ENCODE results near the gene CCL27.
"Not testable (repeated sequence)": the region's sequence is repeated elsewhere in the genome, so short reads cannot be mapped to it uniquely, and the experiment has no call there.

Gene CCL27

GRCh38 chr9:34651321-34651720 is 11.1 kb downstream of the CCL27 start:
- no peak for DNase-seq (ENCODE audit: low read depth in 1 of 2, low spot score in 1 of 2)

GRCh38 chr9:34650816-34651215 is 11.6 kb downstream of the CCL27 start:
- DNase-seq (ENCODE audit: low read depth in 1 of 2, low spot score in 1 of 2): no peak

GRCh38 chr9:34648673-34649072 is 13.8 kb downstream of the CCL27 start:
- no peak for DNase-seq (ENCODE audit: low read depth in 1 of 2, low spot score in 1 of 2)

- DNase-seq (ENCODE audit: low read depth in 1 of 2, low spot score in 1 of 2): no peak
Measured at GRCh38 chr9:34647651-34648050, 14.8 kb downstream of the CCL27 start.

- no peak for DNase-seq (ENCODE audit: low read depth in 1 of 2, low spot score in 1 of 2)
Measured at GRCh38 chr9:34647084-34647403, 15.4 kb downstream of the CCL27 start.

- DNase-seq (ENCODE audit: low read depth in 1 of 2, low spot score in 1 of 2): peak; percentile 94 to 95
Measured at GRCh38 chr9:34646211-34647083, 16.0 kb downstream of the CCL27 start, which contains the start of gene GALT. Gene GALT (plus strand): TSS chr9:34646675. CDS start chr9:34646705, 30 bp downstream.

GRCh38 chr9:34644766-34645314 is 17.6 kb downstream of the CCL27 start:
- DNase-seq (ENCODE audit: low read depth in 1 of 2, low spot score in 1 of 2): no peak

GRCh38 chr9:34642679-34643078 is 19.8 kb downstream of the CCL27 start:
- no peak for DNase-seq (ENCODE audit: low read depth in 1 of 2, low spot score in 1 of 2)

GRCh38 chr9:34639322-34639721 is 23.1 kb downstream of the CCL27 start:
- not testable (repeated sequence) for DNase-seq (ENCODE audit: low read depth in 1 of 2, low spot score in 1 of 2)

GRCh38 chr9:34638138-34638445 is 24.4 kb downstream of the CCL27 start:
- no peak for DNase-seq (ENCODE audit: low read depth in 1 of 2, low spot score in 1 of 2)

- DNase-seq (ENCODE audit: low read depth in 1 of 2, low spot score in 1 of 2): peak; percentile 89 to 91
Measured at GRCh38 chr9:34637356-34638137, 24.9 kb downstream of the CCL27 start, which contains the start of gene SIGMAR1. Gene SIGMAR1 (minus strand): TSS chr9:34637787. CDS start chr9:34637697, 90 bp downstream.

- no peak for DNase-seq (ENCODE audit: low read depth in 1 of 2, low spot score in 1 of 2)
Measured at GRCh38 chr9:34636791-34637355, 25.6 kb downstream of the CCL27 start.

GRCh38 chr9:34635556-34635955 is 26.9 kb downstream of the CCL27 start:
- DNase-seq (ENCODE audit: low read depth in 1 of 2, low spot score in 1 of 2): no peak

GRCh38 chr9:34634551-34635248 is 27.8 kb downstream of the CCL27 start:
- DNase-seq (ENCODE audit: low read depth in 1 of 2, low spot score in 1 of 2): no peak

GRCh38 chr9:34633851-34634550 is 28.5 kb downstream of the CCL27 start:
- DNase-seq (ENCODE audit: low read depth in 1 of 2, low spot score in 1 of 2): peak; percentile 56 to 69

- DNase-seq (ENCODE audit: low read depth in 1 of 2, low spot score in 1 of 2): no peak
Measured at GRCh38 chr9:34633166-34633565, 29.3 kb downstream of the CCL27 start.

- DNase-seq (ENCODE audit: low read depth in 1 of 2, low spot score in 1 of 2): no peak
Measured at GRCh38 chr9:34630402-34631154, 31.9 kb downstream of the CCL27 start.

- DNase-seq (ENCODE audit: low read depth in 1 of 2, low spot score in 1 of 2): no peak
Measured at GRCh38 chr9:34629491-34629808, 33.0 kb downstream of the CCL27 start.

- DNase-seq (ENCODE audit: low read depth in 1 of 2, low spot score in 1 of 2): no peak
Measured at GRCh38 chr9:34628656-34629490, 33.6 kb downstream of the CCL27 start, which contains the start of gene ARID3C. Gene ARID3C (minus strand): TSS chr9:34629066. CDS start chr9:34628014, 1,052 bp downstream.

All from activated CD4-positive, alpha-beta T cell treated with anti-CD3 and anti-CD28 coated beads, Interleukin-2, amount 50 U/mL, for 24 hours (primary cell).